ENCODE results near the gene TPGS2. TPM values are rescaled to one million over a fixed set of nuclear protein-coding genes. Genes with fewer than 3 reads are reported as not detected.

The TPGS2 gene
- total and polyA plus RNA-seq, 2 of the 13 experiments (the other 11 are each of a cell fraction or from before 2014, with no cell fraction given), result 73.3 to 137 TPM

DNA sequence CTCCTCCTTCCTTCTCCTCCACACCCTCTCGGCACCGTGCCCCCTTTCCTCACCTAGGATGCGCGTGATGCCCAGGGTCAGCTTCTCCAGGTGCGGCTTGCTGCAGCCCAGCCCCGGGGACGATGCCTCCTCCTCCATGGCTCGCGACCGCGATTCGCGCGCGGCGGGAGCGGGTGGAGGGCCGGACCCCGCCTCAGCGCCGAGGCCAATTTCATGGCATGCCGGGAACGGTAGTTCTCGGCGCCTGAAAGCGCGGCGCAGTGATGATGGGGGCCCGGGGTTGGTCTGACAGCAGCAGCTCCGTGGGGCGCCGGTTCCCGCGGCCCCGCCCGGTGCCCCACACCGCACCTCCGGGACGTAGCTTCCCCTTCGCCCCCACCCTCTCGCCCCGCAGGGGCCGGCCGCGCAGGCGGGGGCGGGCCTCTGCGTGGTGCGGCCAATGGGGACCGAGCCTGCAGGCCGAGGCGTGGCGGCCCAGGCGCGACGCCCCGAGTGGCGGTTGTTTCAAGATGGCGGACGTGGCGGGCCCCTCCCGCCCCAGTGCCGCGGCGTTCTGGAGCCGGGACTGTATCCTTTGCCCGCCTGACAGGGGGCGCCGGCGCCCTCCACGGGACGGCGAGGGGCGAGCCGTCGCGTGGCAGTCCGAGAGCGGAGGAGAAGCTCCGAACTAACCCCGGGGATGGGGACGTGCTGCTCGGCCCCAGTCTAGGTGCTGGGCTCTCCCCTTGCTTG lies at the start of gene TPGS2, which contains the start of gene KIAA1328 (continued):
- TF ChIP-seq, protein P1, sequence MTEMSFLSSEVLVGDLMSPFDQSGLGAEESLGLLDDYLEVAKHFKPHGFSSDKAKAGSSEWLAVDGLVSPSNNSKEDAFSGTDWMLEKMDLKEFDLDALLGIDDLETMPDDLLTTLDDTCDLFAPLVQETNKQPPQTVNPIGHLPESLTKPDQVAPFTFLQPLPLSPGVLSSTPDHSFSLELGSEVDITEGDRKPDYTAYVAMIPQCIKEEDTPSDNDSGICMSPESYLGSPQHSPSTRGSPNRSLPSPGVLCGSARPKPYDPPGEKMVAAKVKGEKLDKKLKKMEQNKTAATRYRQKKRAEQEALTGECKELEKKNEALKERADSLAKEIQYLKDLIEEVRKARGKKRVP (CRISPR knock-in tag; IDR thresholded peaks at IDR 0.05), result 0 out of 4 replicates have a peak, but pooled peaks of 1 of the 2 experiments have one; percentile 21
- TF ChIP-seq KLF12 (CRISPR knock-in tag; IDR thresholded peaks at IDR 0.05; ENCODE audit: borderline replicate concordance) (peak; percentile 36; the same call in 1 of the 2 replicates), HCFC1 (IDR thresholded peaks at IDR 0.05; ENCODE audit: low read depth, low read length) (peak; percentile 69), ZNF788 (CRISPR knock-in tag; IDR thresholded peaks at IDR 0.05; ENCODE audit: borderline replicate concordance) (0 out of 2 replicates have a peak, but pooled peaks have one; percentile 54), ZNF605 (CRISPR knock-in tag; IDR thresholded peaks at IDR 0.05) (0 out of 2 replicates have a peak, but pooled peaks have one; percentile 53), ZNF563 (CRISPR knock-in tag; IDR thresholded peaks at IDR 0.05) (peak; percentile 39; the same call in 1 of the 2 replicates), FOXO1 (CRISPR knock-in tag; IDR thresholded peaks at IDR 0.05) (peak; percentile 34), THAP11 (CRISPR knock-in tag; IDR thresholded peaks at IDR 0.05) (peak; percentile 96), ZIK1 (CRISPR knock-in tag; IDR thresholded peaks at IDR 0.05; ENCODE audit: borderline replicate concordance, low read depth) (peak; percentile 54; the same call in 1 of the 2 replicates), GABPA (IDR thresholded peaks at IDR 0.05; ENCODE audit: low read depth, low read length) (peak; percentile 16; the same call in 1 of the 2 replicates), GABPA (CRISPR knock-in tag; IDR thresholded peaks at IDR 0.05; ENCODE audit: low read depth) (no peak; the same call in 1 of the 2 replicates), ZNF143 (CRISPR knock-in tag; IDR thresholded peaks at IDR 0.05) (peak; percentile 88), SMARCC2 (IDR thresholded peaks at IDR 0.05) (no peak), REXO4 (CRISPR knock-in tag; IDR thresholded peaks at IDR 0.05; ENCODE audit: borderline replicate concordance) (no peak), ZNF235 (CRISPR knock-in tag; IDR thresholded peaks at IDR 0.05; ENCODE audit: borderline replicate concordance) (no peak), MAZ (IDR thresholded peaks at IDR 0.05; ENCODE audit: borderline replicate concordance, low read depth, low read length) (peak; percentile 86), MAZ (CRISPR knock-in tag; IDR thresholded peaks at IDR 0.05; ENCODE audit: low read depth) (peak; percentile 65), TGIF2 (CRISPR knock-in tag; IDR thresholded peaks at IDR 0.05) (peak; percentile 69; the same call in 1 of the 2 replicates), SOX5 (CRISPR knock-in tag; IDR thresholded peaks at IDR 0.05; ENCODE audit: borderline replicate concordance) (no peak; the same call in 1 of the 2 replicates), ZSCAN25 (CRISPR knock-in tag; IDR thresholded peaks at IDR 0.05) (peak; percentile 21; the same call in 1 of the 2 replicates), ZNF543 (CRISPR knock-in tag; IDR thresholded peaks at IDR 0.05) (peak; percentile 64; the same call in 1 of the 2 replicates), NRL (CRISPR knock-in tag; IDR thresholded peaks at IDR 0.05; ENCODE audit: borderline replicate concordance) (no peak)
- TF ChIP-seq, protein P2, sequence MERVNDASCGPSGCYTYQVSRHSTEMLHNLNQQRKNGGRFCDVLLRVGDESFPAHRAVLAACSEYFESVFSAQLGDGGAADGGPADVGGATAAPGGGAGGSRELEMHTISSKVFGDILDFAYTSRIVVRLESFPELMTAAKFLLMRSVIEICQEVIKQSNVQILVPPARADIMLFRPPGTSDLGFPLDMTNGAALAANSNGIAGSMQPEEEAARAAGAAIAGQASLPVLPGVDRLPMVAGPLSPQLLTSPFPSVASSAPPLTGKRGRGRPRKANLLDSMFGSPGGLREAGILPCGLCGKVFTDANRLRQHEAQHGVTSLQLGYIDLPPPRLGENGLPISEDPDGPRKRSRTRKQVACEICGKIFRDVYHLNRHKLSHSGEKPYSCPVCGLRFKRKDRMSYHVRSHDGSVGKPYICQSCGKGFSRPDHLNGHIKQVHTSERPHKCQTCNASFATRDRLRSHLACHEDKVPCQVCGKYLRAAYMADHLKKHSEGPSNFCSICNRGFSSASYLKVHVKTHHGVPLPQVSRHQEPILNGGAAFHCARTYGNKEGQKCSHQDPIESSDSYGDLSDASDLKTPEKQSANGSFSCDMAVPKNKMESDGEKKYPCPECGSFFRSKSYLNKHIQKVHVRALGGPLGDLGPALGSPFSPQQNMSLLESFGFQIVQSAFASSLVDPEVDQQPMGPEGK (CRISPR knock-in tag; IDR thresholded peaks at IDR 0.05), result peak; percentile 67
- TF ChIP-seq, protein P3, sequence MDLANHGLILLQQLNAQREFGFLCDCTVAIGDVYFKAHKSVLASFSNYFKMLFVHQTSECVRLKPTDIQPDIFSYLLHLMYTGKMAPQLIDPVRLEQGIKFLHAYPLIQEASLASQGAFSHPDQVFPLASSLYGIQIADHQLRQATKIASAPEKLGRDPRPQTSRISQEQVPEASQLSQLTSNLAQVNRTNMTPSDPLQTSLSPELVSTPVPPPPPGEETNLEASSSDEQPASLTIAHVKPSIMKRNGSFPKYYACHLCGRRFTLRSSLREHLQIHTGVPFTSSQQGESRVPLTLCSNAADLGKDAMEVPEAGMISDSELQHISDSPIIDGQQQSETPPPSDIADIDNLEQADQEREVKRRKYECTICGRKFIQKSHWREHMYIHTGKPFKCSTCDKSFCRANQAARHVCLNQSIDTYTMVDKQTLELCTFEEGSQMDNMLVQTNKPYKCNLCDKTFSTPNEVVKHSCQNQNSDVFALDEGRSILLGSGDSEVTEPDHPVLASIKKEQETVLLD (CRISPR knock-in tag; IDR thresholded peaks at IDR 0.05; ENCODE audit: low read depth), result peak; percentile 87
- TF ChIP-seq, protein P4, sequence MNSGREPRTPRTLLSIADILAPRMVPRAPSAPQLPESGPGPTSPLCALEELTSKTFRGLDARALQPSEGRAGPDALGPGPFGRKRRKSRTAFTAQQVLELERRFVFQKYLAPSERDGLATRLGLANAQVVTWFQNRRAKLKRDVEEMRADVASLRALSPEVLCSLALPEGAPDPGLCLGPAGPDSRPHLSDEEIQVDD (CRISPR knock-in tag; IDR thresholded peaks at IDR 0.05; ENCODE audit: borderline replicate concordance), result no peak
